CD4-positive, alpha-beta T cell treated with Interleukin-21 for 1 hour (primary cell): ENCODE measurements around the gene TMEM61.
"Not testable (repeated sequence)": the region's sequence is repeated elsewhere in the genome, so short reads cannot be mapped to it uniquely, and the experiment has no call there.

Experiments
- DNase-seq: peaks from one replicate; pipeline ENCODE4 v3.0.0-alpha.2; 2020

TMEM61 gene

DNA sequence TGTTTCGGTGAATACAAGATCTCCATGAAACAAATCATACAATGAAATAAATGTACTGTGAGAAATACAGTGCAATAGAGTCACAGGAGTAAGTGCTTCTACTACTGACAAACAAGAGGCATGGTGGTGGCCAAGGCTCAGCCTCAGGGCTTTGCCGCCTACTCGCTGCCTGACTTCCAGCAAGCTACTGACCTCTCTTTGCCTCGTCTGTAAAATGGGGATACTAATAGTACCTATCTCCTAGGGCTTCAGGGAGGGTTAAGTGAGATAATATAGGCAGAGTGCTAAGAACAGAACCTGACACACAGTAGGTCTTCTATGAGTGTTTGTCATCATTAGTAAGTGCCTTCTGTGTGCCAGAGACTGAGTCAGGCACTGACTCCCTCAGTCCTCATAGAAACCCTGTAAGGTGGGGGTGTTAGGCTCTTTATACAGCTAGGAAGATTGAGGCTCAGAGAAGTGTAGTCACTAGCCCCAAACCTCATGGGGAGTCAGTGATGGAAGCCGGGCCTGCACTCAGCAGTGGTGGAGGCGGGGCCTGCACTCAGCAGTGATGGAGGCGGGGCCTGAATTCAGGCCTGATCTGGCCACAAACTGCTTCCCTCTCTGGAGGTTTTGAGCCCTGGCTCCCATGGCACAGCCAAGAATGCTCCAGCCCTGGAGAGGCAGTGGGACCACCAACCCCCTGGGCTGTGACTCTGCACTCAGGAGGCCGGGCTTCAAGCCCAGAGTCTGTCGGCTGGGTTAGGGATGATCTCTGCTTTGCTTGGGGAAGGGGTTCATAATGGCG lies 25.1 kb downstream of the TMEM61 start:
- no peak for DNase-seq

DNA sequence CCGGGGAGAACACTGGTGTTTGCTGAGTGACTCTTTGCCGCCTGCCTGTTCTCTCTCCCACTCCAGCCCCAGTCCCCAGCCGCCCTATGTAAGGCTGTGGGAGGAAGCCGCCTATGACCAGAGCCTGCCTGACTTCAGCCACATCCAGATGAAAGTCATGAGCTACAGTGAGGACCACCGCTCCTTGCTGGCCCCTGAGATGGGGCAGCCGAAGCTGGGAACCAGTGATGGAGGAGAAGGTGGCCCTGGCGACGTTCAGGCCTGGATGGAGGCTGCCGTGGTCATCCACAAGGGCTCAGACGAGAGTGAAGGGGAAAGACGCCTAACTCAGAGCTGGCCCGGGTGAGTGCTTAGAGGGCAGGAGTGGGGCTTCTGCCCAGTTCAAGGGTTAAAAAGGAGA lies 26.5 kb downstream of the TMEM61 start:
- DNase-seq: no peak

DNA sequence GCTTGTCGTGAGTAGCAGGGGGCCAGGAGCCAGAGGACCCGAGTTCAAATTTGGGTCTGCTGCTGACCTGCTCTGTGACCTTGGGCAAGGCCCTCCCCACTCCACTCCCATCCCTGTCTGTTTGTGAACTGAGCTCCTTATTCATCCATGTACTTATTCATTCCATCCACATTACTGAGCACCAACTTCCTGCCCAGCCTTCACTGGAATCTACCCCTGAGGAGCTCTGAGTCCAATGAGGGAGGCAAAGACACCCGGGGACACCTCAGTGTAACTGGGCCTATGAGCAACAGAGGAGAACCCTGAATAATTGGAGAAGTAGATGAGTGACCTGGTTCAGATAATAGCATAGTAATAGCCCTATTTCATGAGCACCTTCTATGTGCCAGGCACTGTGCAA lies 27.2 kb downstream of the TMEM61 start:
- DNase-seq: no peak

DNA sequence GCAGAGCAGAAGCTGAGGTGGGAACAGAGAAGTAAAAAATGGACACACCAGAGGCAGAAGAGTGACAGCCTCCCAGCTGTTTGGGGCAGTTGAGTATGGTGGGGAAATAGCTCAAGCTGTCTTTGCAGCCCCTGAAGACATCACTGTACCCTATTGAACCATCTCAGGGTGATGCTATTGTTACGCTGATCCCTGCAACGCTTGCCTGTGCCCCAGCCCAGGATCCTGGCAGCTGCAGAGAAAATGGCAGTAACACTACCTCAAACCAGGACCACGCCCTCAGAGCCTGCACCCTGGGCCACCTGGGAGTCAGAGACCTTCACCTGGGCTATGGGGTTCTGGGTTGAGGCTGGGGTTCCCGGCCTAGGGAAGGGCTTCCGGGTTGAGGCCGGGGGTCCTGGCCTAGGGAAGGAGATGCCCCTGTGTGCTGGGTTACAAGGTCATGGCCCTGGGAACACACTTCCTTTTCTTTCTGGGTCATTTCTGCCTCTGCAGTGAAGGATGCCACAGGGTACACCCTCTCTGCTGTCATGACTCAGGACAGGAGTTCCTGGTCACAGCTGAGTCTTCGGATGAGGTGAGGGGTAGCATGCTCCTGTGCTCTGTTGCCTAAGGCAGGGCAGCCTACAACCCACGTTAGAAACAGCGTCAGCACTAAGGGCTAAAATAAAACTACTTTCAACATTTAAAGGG lies 29.9 kb downstream of the TMEM61 start:
- DNase-seq: no peak

DNA sequence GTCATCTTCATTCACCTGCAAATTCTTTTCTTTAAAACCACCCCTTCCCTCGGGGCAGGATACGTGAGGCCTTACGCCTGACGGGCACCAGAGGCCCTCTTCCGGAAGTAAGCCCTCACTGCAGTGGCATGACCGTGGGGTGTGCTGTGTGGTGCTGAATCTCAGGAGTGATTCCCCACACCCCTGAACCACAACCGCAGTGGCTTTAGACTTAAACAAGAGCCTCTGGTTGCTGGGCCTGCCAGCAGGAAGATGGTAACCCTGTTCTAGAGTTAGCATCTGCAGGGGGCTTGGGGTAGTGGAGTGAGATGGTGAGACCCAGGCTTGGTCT lies 30.4 kb downstream of the TMEM61 start:
- no peak for DNase-seq

DNA sequence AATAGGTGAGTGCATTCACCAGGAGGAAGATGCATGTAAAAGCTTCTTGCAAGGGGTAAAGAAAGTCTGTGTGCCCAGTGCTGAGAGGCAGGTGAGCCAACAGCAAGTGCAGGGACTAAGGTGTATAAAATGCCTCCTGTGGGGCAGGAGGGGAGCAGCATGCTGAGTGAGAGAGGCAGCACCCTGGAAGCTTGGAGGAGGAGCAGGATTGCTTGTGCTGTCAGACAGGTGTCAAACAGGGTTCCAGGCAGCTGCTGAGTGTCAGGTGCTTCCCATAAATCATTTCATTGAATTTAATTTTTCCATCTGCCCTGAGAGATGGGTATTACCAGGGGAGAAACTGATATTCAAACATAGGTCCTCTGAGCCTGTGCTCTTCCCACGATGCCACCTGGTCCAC lies 32.2 kb downstream of the TMEM61 start:
- no peak for DNase-seq

- DNase-seq: no peak
Measured at GRCh38 chr1:55015123-55015522, 34.7 kb downstream of the TMEM61 start.

GRCh38 chr1:55015731-55016620 lies 35.5 kb downstream of the TMEM61 start:
- no peak for DNase-seq

GRCh38 chr1:55018395-55018794 lies 38.0 kb downstream of the TMEM61 start:
- DNase-seq: no peak

DNA sequence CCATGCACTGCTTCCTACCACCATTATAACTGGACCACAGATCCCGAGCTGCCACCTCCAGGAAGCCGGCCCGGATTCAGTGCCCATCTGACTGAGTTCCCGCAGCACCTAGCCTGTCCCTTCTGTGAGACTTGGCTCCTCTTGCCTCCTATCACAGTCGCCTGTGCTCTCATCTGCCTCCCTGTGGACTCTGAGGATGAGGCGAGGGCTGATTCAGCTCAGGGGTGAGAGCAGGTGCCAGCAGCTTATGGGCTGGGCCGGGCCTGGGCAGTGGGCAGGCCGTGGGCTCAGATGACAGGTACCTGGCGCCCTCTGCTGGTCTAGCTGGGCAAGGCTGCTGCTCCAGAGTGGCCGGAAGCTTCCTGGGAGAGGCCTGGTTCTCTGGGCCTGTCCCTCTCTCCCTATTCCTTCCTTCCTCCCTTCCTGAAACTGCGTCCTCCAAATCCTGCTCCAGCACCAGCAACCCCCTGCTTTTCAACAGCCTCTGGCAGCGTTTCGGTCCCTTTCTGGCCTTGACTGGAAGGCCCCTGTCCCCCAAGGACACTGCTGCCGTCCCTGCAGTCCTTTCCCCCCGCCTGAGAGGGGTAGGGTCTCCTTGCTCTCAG lies 41.6 kb downstream of the TMEM61 start:
- peak; percentile 48 for DNase-seq

DNA sequence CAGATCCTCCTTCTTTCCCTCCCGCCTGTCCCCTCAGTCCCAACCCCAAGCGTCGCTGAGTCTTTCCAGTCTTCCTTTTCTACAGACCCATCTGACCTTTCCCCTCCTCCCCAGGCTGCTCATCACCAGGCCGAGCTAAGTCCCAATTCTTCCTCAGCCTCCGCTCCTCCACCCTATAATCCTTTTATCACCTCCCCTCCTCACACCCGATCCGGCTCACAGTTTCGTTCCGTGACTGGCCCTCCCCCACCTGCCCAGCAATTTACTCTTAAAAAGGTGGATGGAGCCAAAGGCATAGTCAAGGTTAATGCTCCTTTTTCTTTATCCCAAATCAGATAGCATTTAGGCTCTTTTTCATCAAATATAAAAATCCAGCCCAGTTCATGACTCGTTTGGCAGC lies 43.7 kb downstream of the TMEM61 start:
- not testable (repeated sequence) for DNase-seq

- not testable (repeated sequence) for DNase-seq
Measured at GRCh38 chr1:55026682-55027081, 46.3 kb downstream of the TMEM61 start.

DNA sequence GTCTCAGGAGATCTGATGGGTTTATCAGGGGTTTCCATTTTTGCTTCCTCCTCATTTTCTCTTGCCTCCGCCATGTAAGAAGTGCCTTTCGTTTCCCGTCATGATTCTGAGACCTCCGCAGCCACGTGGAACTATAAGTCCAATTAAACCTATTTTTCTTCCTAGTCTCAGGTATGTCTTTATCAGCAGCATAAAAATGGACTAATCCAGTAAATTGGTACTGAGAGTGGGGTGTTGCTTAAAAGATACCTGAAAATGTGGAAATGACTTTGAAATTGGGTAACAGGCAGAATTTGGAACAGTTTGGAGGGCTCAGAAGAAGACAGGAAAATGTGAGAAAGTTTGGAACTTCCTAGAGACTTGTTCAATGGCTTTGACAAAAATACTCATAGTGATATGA lies 50.7 kb downstream of the TMEM61 start:
- not testable (repeated sequence) for DNase-seq

DNA sequence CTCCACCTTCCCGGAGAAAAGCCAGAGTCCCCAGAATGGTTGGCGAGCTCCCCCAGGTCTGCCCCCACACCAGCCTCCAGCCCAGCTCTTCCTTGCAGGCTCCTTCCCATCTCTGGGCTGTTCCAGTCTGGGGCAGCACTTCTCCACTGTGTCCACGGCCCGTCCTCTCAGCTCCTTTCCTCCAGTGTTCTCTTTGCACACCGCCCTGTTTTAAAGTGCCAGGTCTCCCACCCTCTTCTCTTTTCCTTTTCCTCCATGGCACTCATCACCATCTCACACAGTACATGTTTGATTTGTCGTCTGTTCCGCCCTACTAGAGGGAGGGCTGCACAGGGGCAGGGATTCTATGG lies 52.8 kb downstream of the TMEM61 start:
- DNase-seq: no peak

DNA sequence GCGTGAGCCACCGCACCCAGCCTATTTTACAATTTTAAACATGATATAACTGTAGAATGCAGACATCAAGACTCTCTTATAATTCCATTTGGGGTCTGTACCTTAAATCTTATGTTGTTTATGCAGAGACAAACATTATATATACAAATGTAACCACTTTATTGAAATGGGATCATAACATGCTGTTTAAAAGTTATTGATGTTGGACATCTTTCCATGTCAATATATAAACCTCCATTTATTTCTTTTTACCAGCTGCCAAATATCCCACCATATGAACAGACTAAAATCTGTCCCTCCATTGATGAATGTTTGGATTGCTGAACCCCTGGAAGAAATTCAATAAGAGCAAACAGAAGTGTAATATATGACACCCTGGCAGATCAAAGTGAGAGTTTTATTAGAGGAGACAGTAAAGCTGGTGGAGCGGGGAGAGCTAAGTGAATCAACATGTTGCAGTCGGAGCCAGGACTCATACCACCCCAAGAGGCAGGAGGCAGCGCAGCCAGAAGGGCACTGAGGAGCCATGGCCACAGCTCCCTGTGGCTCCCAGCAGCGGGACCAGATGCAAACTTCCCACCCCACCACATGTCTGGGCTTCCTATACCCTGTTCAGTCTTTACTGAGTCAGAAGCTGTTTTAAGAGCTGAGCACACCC lies 54.2 kb downstream of the TMEM61 start:
- no peak for DNase-seq

DNA sequence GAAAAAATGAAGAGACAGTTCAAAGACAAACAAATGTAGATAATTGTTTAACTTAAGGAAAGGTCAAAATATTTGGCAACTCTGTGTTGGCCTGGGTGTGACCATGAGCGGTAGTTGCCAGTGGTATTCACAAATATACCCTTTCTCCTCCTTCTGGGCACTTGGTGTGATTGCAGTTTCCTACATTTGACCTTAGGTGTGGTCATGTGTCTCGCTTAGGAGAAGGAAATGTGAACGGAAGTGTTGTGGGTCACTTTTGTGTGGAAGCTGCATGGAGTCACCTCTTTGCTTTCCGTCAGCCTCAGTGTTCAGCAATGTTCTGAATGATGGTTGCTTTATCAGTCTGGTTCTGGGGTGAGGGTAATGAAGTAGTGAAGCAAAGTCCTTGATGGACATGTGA lies 55.5 kb downstream of the TMEM61 start:
- DNase-seq: no peak

GRCh38 chr1:55037733-55038551 lies 57.5 kb downstream of the TMEM61 start:
- no peak for DNase-seq

DNA sequence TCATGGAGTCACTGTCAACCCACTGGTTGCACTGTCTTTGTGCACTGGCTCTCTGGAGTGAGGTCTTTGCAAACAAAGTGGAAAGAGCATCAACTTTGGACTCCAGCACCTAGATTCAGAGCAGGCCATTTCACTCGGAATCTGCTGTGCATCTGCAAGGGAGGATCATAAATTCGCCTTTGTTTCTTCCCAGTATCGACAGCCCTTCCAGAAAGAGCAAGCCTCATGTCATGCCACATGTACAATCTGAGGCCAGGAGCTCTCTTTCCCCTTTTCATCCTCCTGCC lies 58.1 kb downstream of the TMEM61 start:
- DNase-seq: no peak

DNA sequence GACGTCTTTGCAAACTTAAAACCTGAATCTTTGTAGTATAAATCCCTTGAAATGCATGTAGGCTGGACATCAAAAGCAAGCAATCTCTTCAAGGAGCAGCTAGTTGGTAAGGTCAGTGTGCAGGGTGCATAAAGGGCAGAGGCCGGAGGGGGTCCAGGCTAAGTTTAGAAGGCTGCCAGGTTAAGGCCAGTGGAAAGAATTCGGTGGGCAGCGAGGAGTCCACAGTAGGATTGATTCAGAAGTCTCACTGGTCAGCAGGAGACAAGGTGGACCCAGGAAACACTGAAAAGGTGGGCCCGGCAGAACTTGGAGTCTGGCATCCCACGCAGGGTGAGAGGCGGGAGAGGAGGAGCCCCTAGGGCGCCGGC lies 58.5 kb downstream of the TMEM61 start:
- no peak for DNase-seq

DNA sequence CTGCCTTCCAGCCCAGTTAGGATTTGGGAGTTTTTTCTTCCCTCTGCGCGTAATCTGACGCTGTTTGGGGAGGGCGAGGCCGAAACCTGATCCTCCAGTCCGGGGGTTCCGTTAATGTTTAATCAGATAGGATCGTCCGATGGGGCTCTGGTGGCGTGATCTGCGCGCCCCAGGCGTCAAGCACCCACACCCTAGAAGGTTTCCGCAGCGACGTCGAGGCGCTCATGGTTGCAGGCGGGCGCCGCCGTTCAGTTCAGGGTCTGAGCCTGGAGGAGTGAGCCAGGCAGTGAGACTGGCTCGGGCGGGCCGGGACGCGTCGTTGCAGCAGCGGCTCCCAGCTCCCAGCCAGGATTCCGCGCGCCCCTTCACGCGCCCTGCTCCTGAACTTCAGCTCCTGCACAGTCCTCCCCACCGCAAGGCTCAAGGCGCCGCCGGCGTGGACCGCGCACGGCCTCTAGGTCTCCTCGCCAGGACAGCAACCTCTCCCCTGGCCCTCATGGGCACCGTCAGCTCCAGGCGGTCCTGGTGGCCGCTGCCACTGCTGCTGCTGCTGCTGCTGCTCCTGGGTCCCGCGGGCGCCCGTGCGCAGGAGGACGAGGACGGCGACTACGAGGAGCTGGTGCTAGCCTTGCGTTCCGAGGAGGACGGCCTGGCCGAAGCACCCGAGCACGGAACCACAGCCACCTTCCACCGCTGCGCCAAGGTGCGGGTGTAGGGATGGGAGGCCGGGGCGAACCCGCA lies 59.1 kb downstream of the TMEM61 start, which contains the start of gene PCSK9:
PCSK9 (plus strand) TSS at position 207 of the 741 bp plus-strand sequence; CDS start at position 497, 290 bp downstream.
- DNase-seq: no peak
